GM06990 (cell line): Measurements from ENCODE around the gene VANGL1.

Experiments used
- DNase-seq: peaks from one replicate; pipeline ENCODE4 v3.0.0-alpha.2; 2011; ENCODE audit not compliant: insufficient read length; ENCODE audit errors: extremely low read depth
- H3K27me3 ChIP-seq: replicated peaks from 2 replicates; pipeline ENCODE4 v1.6.0; 2011; ENCODE audit warnings: low read length; ENCODE audit not compliant: control insufficient read depth, insufficient read depth
- H3K36me3 ChIP-seq: 2 replicates; pipeline ENCODE4 v1.5.1; 2011; ENCODE audit warnings: low read length; ENCODE audit not compliant: control insufficient read depth, insufficient read depth
- H3K4me3 ChIP-seq: replicated peaks from 2 replicates; pipeline ENCODE4 v1.5.1; 2011; ENCODE audit warnings: low read depth, mild to moderate bottlenecking, control low read depth, low read length
- CTCF ChIP-seq: IDR thresholded peaks from 2 replicates; pipeline ENCODE4 v1.5.1; 2011; ENCODE audit warnings: low read length, control low read depth, mild to moderate bottlenecking, inconsistent platforms; ENCODE audit not compliant: insufficient read depth, poor library complexity, severe bottlenecking

The VANGL1 gene

DNA sequence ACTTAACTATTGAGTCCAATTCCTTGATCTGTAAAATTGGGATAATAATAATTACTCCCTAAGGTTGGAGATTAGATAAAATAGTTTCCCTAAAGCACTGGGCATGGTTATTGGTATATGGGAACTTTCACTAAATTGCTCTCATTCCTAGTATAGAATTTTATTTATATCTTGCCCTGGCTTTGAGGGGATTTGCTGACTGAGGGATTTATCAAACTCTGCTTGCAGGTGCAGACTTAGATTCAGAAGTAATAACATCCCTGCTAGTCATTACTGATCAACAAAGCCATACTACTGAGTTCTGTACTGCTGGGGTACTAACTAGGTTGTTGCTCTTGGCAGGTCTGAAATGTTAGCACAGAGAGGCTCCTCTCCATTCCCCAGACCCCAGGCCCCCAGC, 84.8 kb downstream of the VANGL1 start:
- Histone ChIP-seq H3K4me3 (no peak overlapping the region), H3K36me3 (no peaks in the 10 kb centered on the region), H3K27me3 (no peaks in the 10 kb centered on the region)
- no peak for TF ChIP-seq CTCF
- no peak for DNase-seq

DNA sequence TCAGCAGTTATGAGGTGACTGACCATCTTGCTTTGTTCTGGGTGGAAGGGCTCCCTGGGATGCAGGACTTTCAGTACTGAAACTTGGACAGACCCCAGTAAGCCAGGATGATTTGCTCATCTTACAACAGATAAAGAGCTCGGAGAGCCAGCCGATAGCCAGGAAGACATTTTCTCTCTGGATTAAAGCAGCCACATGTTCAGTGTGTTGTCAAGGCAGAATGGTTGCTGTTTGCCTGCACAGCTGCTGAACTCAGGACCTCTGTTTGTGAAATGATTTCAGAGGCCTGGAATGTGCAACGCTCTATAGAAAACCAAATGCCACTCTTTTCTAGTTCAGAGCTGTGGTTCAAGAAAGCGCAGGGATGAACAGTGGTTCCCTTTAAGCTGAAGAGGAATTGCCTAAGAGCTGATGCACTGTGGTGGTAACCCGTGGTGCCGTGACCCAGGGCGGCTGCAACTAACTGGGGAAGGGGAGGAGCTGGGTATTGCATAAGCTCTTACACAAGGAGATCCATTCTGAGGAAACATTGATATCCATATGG, 86.0 kb downstream of the VANGL1 start:
- no peak overlapping the region for H3K4me3 ChIP-seq
- H3K36me3 ChIP-seq: no peaks in the 10 kb centered on the region
- no peaks in the 10 kb centered on the region for H3K27me3 ChIP-seq
- no peak for TF ChIP-seq CTCF
- no peak for DNase-seq

GRCh38 chr1:115728341-115728740, 86.6 kb downstream of the VANGL1 start:
- H3K4me3 ChIP-seq: no peak overlapping the region
- TF ChIP-seq CTCF: no peak
- no peak for DNase-seq
- no peaks in the 10 kb centered on the region for H3K36me3 ChIP-seq
- no peaks in the 10 kb centered on the region for H3K27me3 ChIP-seq

DNA sequence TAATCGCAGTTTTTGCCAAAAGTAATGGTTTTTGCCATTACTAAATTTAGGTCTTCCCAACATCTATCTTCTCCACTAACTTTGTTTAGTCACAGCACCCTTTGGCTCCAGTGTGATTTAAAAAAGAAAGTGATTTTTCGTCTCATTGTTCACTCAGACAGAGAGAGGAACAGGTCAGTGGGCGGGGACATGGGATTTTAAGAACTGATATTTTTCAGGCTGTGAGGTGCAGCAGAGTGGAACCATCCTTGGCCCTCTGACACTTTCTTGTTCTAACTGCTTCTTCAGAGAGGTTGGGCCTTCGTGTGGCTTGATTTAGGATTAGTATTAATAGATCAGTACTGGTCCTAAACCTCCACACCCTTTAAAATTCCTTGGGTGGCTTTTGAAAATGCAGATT, 88.0 kb downstream of the VANGL1 start:
- DNase-seq: peak; percentile 32
- H3K4me3 ChIP-seq: no peak overlapping the region
- H3K27me3 ChIP-seq: no peaks in the 10 kb centered on the region
- H3K36me3 ChIP-seq: no peaks in the 10 kb centered on the region
- no peak for TF ChIP-seq CTCF

- TF ChIP-seq CTCF: no peak
- H3K36me3 ChIP-seq: no peaks in the 10 kb centered on the region
- no peak overlapping the region for H3K4me3 ChIP-seq
- H3K27me3 ChIP-seq: no peaks in the 10 kb centered on the region; the same call in 1 of the 2 replicates
- DNase-seq: no peak
Observed at GRCh38 chr1:115732316-115732715, 90.5 kb downstream of the VANGL1 start.

DNA sequence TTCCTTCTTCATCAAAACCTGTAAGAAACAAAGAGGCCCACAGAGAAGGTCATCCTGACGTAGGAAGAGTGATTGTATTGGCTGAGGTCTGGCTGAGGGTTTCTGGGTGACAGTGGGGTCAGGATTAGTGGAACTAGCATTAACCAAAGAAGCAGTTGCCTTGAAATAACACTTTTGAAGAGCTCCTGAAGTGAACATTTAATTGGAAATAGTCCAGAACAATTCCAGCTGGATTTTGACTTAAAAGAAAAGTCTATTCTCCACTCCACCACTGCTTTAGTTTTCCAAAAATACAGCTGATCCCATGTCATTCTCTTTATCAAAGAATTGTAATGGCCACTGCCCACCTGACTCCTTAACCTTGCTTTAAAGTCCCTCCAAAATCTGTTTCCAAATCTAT, 99.0 kb downstream of the VANGL1 start:
- no peak overlapping the region for H3K4me3 ChIP-seq
- TF ChIP-seq CTCF: no peak
- no peak for DNase-seq

More for the DNA sequence above, 99.0 kb downstream of the VANGL1 start:
- no peaks in the 10 kb centered on the region; the same call in 1 of the 2 replicates for H3K27me3 ChIP-seq
- no peaks in the 10 kb centered on the region for H3K36me3 ChIP-seq
